Caco-2 (cell line): Measurements from ENCODE around the gene TRAF3. TPM values are rescaled to one million over a fixed set of nuclear protein-coding genes. Genes with fewer than 3 reads are reported as not detected.
A peak's percentile ranks its signal among the peaks of the same experiment; 100 is the strongest.

ENCODE experiments used
- BruUV-seq: library from RNA; stranded (reverse); fragments of 400-500 nt; replicated peaks from 2 replicates; lab custom pipeline; 2021; lab: Mats Ljungman, UMichigan
- CTCF ChIA-PET: fragments of 300-600 bp; sonication (Branson Sonifier 250); formaldehyde crosslinking; loops from one replicate; lab custom pipeline; 2022; ENCODE audit warnings: antibody characterized with exemption; lab: Charles Lee
- POLR2A ChIA-PET: fragments of 300-600 bp; sonication (Branson Sonifier 250); formaldehyde crosslinking; loops from one replicate; lab custom pipeline; 2022; ENCODE audit warnings: antibody characterized with exemption; lab: Charles Lee
- DNase-seq, 2 experiments: peaks; one replicate each; pipeline versions ENCODE4 v3.0.0 to v3.0.0-alpha.2; 2020 to 2022
- H3K27me3 ChIP-seq: replicated peaks from 2 replicates; pipeline ENCODE4 v1.6.0; 2011; ENCODE audit warnings: low read length; ENCODE audit not compliant: control insufficient read depth, insufficient read depth
- H3K36me3 ChIP-seq: 2 replicates; pipeline ENCODE4 v1.5.1; 2011; ENCODE audit warnings: low read length; ENCODE audit not compliant: control insufficient read depth, insufficient read depth
- H3K4me1 ChIP-seq: fragments of 250-450 bp; sonication (Bioruptor Pico); 2 replicates; pipeline ENCODE4 v1.5.1; 2020; ENCODE audit warnings: mild to moderate bottlenecking
- H3K4me3 ChIP-seq: 2 replicates; pipeline ENCODE4 v1.5.1; 2011; ENCODE audit warnings: low read depth, mild to moderate bottlenecking, control low read depth, low read length
- H3K9me3 ChIP-seq: fragments of 250-450 bp; sonication (Bioruptor Pico); 2 replicates; pipeline ENCODE4 v1.5.1; 2020; ENCODE audit warnings: mild to moderate bottlenecking, moderate library complexity
- H3K27ac Mint-ChIP-seq: one replicate; pipeline ENCODE4 v1.8.0; 2022; ENCODE audit warnings: mixed read lengths; ENCODE audit not compliant: unreplicated experiment
- H3K27me3 Mint-ChIP-seq: one replicate; pipeline ENCODE4 v1.8.0; 2022; ENCODE audit warnings: mixed read lengths; ENCODE audit not compliant: insufficient read depth, unreplicated experiment
- H3K36me3 Mint-ChIP-seq: one replicate; pipeline ENCODE4 v1.8.0; 2022; ENCODE audit warnings: mild to moderate bottlenecking, mixed read lengths; ENCODE audit not compliant: insufficient read depth, unreplicated experiment
- H3K4me1 Mint-ChIP-seq: one replicate; pipeline ENCODE4 v1.8.0; 2022; ENCODE audit warnings: low read depth, mixed read lengths; ENCODE audit not compliant: unreplicated experiment
- H3K4me3 Mint-ChIP-seq: one replicate; pipeline ENCODE4 v1.8.0; 2022; ENCODE audit warnings: mild to moderate bottlenecking, moderate library complexity, mixed read lengths; ENCODE audit not compliant: unreplicated experiment
- H3K9me3 Mint-ChIP-seq: one replicate; pipeline ENCODE4 v1.8.0; 2022; ENCODE audit warnings: mixed read lengths; ENCODE audit not compliant: unreplicated experiment
- CTCF ChIP-seq, 2 experiments: fragments of 200-600 bp in 1 of 2; IDR thresholded peaks; 1 replicate in 1 of 2; 2 replicates in 1 of 2; pipeline versions ENCODE4 v1.5.1 to v1.8.0; 2011 to 2022; ENCODE audit warnings: antibody characterized with exemption in 1 of 2, control low read depth in 1 of 2, inconsistent platforms in 1 of 2, low read depth in 1 of 2, low read length in 1 of 2, mild to moderate bottlenecking in 1 of 2, moderate library complexity in 1 of 2; ENCODE audit not compliant: insufficient read depth in 1 of 2, severe bottlenecking in 1 of 2, unreplicated experiment in 1 of 2
- intact Hi-C: fragments of 100-400 bp; cut with micrococcal nuclease; formaldehyde crosslinking; loops from one replicate; pipeline ENCODE4 v1.10.0; 2022; ENCODE audit not compliant: unreplicated experiment
- total RNA-seq: library from RNA; stranded (reverse); gene quantifications from 2 replicates; pipeline ENCODE4 v1.2.3, GENCODE V29; 2022

The TRAF3 gene
- total RNA-seq, 1 experiment from 2014 or later, result 16.6 TPM

DNA sequence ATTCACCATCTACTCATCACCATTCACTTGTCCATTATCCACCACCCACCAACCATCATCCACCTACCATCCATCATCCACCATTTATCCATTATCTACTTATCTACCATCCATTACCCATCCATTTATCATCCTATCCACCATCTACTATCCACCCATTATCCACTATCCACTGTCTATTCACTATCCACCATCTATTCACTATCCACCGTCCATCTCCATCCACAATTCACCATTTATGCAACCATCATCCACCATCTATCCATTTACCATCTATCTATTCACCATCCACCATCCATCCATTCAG is 143.7 kb downstream of the TRAF3 start:
- Mint-ChIP-seq H3K9me3 (no peaks in the 10 kb centered on the region), H3K27ac (no peak overlapping the region), H3K4me1 (no peaks in the 10 kb centered on the region), H3K27me3 (no peaks in the 10 kb centered on the region), H3K4me3 (no peak overlapping the region), H3K36me3 (peaks cover 4% of the 10 kb centered on the region)
- H3K27me3 ChIP-seq, result no peaks in the 10 kb centered on the region
- intact Hi-C loops, result loop anchor here (10.0 kb wide), 1 partner anchor 396 kb away; no protein-coding TSS in a partner anchor
- H3K4me1 ChIP-seq, result peaks cover 20% of the 10 kb centered on the region
- H3K9me3 ChIP-seq, result no peaks in the 10 kb centered on the region
- POLR2A ChIA-PET, result no interaction called here
- BruUV-seq, result no TSS peak
- H3K36me3 ChIP-seq, result no peaks in the 10 kb centered on the region; the same call in 1 of the 2 replicates
- CTCF ChIA-PET, result no interaction called here
- TF ChIP-seq CTCF (IDR thresholded peaks at IDR 0.05; ENCODE audit: insufficient read depth in 1 of 2, low read depth in 1 of 2, low read length in 1 of 2, severe bottlenecking in 1 of 2, unreplicated experiment in 1 of 2), result no peak
- no peak overlapping the region for H3K4me3 ChIP-seq
- DNase-seq, result no peak

DNA sequence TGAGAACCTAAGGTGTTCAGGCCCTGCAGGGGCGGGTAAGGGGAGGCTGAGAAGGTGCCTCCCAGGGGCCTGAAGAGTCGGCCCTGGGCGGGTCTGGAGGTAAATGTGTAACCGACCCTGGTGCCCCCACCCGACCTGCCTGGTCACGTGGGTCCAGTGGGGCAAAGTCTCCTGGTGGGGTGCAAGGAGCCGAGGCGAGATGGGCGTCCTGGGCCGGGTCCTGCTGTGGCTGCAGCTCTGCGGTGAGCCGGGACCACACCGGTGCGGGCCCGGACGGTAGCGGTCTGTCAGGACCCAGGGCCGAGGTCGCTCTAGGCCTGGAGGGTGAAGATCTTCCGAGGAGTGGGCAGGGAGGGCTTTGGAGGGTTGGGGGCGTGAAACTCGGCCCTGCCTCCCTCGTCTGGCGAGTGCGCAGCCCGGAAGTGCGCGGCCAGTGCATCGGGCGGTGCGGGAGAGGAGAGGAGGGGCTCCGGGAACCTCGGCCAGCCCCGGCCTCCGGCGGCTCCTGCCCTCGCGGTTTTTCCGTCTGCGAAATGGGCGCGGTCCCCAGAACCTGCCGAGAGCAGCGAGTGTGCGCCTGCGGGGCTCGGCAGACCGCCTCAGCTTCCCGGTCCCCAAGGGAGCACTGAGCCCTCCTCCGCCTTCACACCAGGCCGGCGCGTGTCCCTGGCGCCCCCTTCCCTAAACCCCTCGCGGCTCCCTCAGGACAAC is 145.4 kb downstream of the TRAF3 start, which contains the start of gene AMN:
Gene AMN (plus strand): TSS at position 174 of the 711 bp plus-strand sequence. CDS start 26 bp downstream, at position 200.
- Mint-ChIP-seq H3K4me1 (no peaks in the 10 kb centered on the region), H3K27ac (no peak within 1 kb of the TSS), H3K36me3 (peaks cover 13% of the 10 kb centered on the region), H3K9me3 (no peaks in the 10 kb centered on the region), H3K4me3 (no peak within 1 kb of the TSS), H3K27me3 (no peaks in the 10 kb centered on the region)
- Histone ChIP-seq H3K4me3 (peak within 1 kb of the TSS; percentile 94), H3K4me1 (peaks cover 25% of the 10 kb centered on the region), H3K9me3 (no peaks in the 10 kb centered on the region), H3K27me3 (no peaks in the 10 kb centered on the region), H3K36me3 (no peaks in the 10 kb centered on the region; the same call in 1 of the 2 replicates)
- CTCF ChIA-PET, result interaction anchor here (0.5 to 1.0 kb wide), 2 partner anchors 149 to 228 kb away, joined by 3 read pairs; no protein-coding TSS in a partner anchor
- TSS peak; percentile 43 for BruUV-seq
- DNase-seq, result peak; percentile 88 to 91
- no peak for TF ChIP-seq CTCF (IDR thresholded peaks at IDR 0.05; ENCODE audit: insufficient read depth in 1 of 2, low read depth in 1 of 2, low read length in 1 of 2, severe bottlenecking in 1 of 2, unreplicated experiment in 1 of 2)
- POLR2A ChIA-PET, result interaction anchor here (0.5 to 1.0 kb wide), 2 partner anchors 49 kb away, joined by 3 to 4 read pairs; no protein-coding TSS in a partner anchor
- intact Hi-C loops, result loop anchor here (2.0 to 10.0 kb wide), 3 partner anchors 148 to 398 kb away; no protein-coding TSS in a partner anchor

- Histone ChIP-seq H3K36me3 (no peaks in the 10 kb centered on the region; the same call in 1 of the 2 replicates), H3K4me3 (peak overlapping the region; percentile 94), H3K9me3 (no peaks in the 10 kb centered on the region), H3K27me3 (no peaks in the 10 kb centered on the region), H3K4me1 (peaks cover 25% of the 10 kb centered on the region)
- Mint-ChIP-seq H3K27me3 (no peaks in the 10 kb centered on the region), H3K27ac (no peak overlapping the region), H3K4me3 (no peak overlapping the region), H3K36me3 (peaks cover 19% of the 10 kb centered on the region), H3K4me1 (no peaks in the 10 kb centered on the region), H3K9me3 (no peaks in the 10 kb centered on the region)
- TF ChIP-seq CTCF (IDR thresholded peaks at IDR 0.05; ENCODE audit: insufficient read depth in 1 of 2, low read depth in 1 of 2, low read length in 1 of 2, severe bottlenecking in 1 of 2, unreplicated experiment in 1 of 2), result no peak
- intact Hi-C loops, result loop anchor here (2.0 to 10.0 kb wide), 3 partner anchors 149 to 399 kb away; no protein-coding TSS in a partner anchor
- no TSS peak for BruUV-seq
- no peak for DNase-seq
- POLR2A ChIA-PET, result interaction anchor here (0.5 kb wide), 1 partner anchor 48 kb away, joined by 4 read pairs; no protein-coding TSS in a partner anchor
- CTCF ChIA-PET, result interaction anchor here (1.0 kb wide), 1 partner anchor 228 kb away, joined by 3 read pairs; no protein-coding TSS in a partner anchor
Measured at GRCh38 chr14:102923201-102923924, 146.1 kb downstream of the TRAF3 start.
